Ascending aorta (tissue), 2 donors: ENCODE results near the gene RSPH9. TPM values are rescaled to one million over a fixed set of nuclear protein-coding genes. Genes with fewer than 3 reads are reported as not detected.

Source experiments
- DNase-seq, 2 donors: peaks; one replicate each; pipeline ENCODE4 v3.0.0-alpha.2; 2019; ENCODE audit warnings: low spot score in 2 of 2
- H3K27ac ChIP-seq, 2 donors: fragments of 200-600 bp; sonication (generic); one replicate each; pipeline ENCODE4 v1.5.1; 2016 to 2017; ENCODE audit warnings: mild to moderate bottlenecking in 1 of 2
- H3K27me3 ChIP-seq: fragments of 200-600 bp; sonication (generic); one replicate; pipeline ENCODE4 v1.5.1; 2017
- H3K36me3 ChIP-seq, 2 donors: fragments of 200-600 bp; sonication (generic); one replicate each; pipeline ENCODE4 v1.5.1; 2016
- H3K4me1 ChIP-seq, 2 donors: fragments of 200-600 bp; sonication (generic); one replicate each; pipeline ENCODE4 v1.5.1; 2016 to 2017; ENCODE audit warnings: mild to moderate bottlenecking in 1 of 2
- H3K4me3 ChIP-seq, 2 donors: fragments of 200-600 bp; sonication (generic); one replicate each; pipeline ENCODE4 v1.5.1; 2016 to 2017; ENCODE audit warnings: mild to moderate bottlenecking in 1 of 2
- H3K9me3 ChIP-seq, 2 donors: fragments of 200-600 bp; sonication (generic); one replicate each; pipeline ENCODE4 v1.5.1; 2016
- intact Hi-C: fragments of 100-400 bp; cut with DNase I; formaldehyde crosslinking; loops from one replicate; pipeline ENCODE4 v1.15.1; 2023
- total RNA-seq: library from RNA; depleted of rRNA; stranded (reverse); fragments of >200 nt; gene quantifications from one replicate; pipeline ENCODE4 v1.1.0, GENCODE V29; 2016
- TF ChIP-seq, protein P1 (sequence below), 3 experiments: fragments of 200-600 bp in 2 of 3; fragments of 450-650 bp in 1 of 3; sonication (generic) in 2 of 3; IDR thresholded peaks; one replicate each; pipeline ENCODE4 v1.5.1; 2016 to 2019; ENCODE audit warnings: antibody characterized with exemption in 3 of 3, mild to moderate bottlenecking in 1 of 3, moderate library complexity in 1 of 3

Gene RSPH9
- total RNA-seq, 1 donor from 2014 or later: not detected

DNA sequence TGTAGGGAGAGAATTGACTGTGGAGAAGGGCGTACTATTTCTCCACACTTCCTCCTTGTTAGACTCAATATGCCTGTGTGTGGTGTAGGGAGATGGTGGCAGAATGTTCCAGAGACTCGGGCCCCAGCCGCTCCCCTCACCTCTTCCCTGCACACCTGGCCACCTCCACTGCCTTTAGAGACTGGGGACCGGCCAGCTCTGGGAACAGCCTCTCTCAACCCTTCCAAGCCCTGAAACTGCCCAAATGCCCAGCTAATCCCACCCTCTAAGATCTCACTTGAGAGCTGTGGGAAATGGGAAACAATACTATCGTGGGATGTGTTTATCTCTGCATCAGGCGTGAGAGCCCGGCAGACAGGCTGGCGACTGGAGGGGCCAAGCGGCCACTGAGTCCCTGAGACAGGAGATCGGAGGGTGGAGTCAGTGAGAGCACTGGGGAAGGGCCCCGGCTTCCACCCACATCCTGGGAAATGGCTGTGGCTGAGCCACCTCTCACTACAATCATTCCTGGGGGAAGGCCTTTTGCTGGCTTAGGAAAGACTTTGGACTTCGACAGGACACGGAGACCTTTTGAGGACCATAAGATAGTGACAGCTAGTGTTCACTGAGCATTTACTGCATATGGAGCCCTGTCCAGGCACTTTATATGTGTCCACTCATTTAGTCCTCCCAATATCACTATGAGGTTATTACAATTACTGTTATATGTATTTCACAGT, 73.7 kb downstream of the RSPH9 start:
- peak overlapping the region in 1 of 2 donors; percentile 9 for H3K27ac ChIP-seq
- intact Hi-C loops: no loop called here
- TF ChIP-seq, protein P1, sequence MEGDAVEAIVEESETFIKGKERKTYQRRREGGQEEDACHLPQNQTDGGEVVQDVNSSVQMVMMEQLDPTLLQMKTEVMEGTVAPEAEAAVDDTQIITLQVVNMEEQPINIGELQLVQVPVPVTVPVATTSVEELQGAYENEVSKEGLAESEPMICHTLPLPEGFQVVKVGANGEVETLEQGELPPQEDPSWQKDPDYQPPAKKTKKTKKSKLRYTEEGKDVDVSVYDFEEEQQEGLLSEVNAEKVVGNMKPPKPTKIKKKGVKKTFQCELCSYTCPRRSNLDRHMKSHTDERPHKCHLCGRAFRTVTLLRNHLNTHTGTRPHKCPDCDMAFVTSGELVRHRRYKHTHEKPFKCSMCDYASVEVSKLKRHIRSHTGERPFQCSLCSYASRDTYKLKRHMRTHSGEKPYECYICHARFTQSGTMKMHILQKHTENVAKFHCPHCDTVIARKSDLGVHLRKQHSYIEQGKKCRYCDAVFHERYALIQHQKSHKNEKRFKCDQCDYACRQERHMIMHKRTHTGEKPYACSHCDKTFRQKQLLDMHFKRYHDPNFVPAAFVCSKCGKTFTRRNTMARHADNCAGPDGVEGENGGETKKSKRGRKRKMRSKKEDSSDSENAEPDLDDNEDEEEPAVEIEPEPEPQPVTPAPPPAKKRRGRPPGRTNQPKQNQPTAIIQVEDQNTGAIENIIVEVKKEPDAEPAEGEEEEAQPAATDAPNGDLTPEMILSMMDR (IDR thresholded peaks at IDR 0.05): no peak
- no peak for DNase-seq
- no peaks in the 10 kb centered on the region for H3K36me3 ChIP-seq
- H3K4me1 ChIP-seq: peaks cover 7% of the 10 kb centered on the region in 2 donors
- H3K9me3 ChIP-seq: no peaks in the 10 kb centered on the region
- H3K4me3 ChIP-seq: no peak overlapping the region
- no peaks in the 10 kb centered on the region for H3K27me3 ChIP-seq

DNA sequence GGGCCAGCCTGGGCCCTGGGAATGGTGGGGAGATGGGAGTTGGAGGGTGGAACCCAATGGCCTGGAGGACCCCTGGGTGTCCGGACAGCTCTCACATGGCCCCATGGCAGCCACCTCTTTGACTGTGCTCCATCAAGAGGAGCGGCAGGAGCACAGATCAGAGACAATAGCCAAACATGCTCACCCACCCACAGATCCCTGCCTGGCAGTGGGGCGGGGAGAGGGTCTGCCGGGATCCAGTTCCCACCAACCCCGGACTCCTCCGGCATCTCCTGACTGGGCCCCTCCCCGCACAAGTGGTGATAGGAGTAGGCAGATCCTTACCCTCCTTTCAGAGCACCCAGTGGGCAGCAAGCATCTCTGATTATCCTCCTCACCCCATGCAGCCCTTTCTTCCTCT, 74.7 kb downstream of the RSPH9 start:
- no peak for DNase-seq
- H3K36me3 ChIP-seq: no peaks in the 10 kb centered on the region
- H3K4me1 ChIP-seq: peaks cover 7% of the 10 kb centered on the region in 2 donors
- H3K4me3 ChIP-seq: no peak overlapping the region
- no peaks in the 10 kb centered on the region for H3K27me3 ChIP-seq
- TF ChIP-seq, protein P1 (IDR thresholded peaks at IDR 0.05): no peak
- no peaks in the 10 kb centered on the region for H3K9me3 ChIP-seq
- intact Hi-C loops: no loop called here
- H3K27ac ChIP-seq: no peak overlapping the region

DNA sequence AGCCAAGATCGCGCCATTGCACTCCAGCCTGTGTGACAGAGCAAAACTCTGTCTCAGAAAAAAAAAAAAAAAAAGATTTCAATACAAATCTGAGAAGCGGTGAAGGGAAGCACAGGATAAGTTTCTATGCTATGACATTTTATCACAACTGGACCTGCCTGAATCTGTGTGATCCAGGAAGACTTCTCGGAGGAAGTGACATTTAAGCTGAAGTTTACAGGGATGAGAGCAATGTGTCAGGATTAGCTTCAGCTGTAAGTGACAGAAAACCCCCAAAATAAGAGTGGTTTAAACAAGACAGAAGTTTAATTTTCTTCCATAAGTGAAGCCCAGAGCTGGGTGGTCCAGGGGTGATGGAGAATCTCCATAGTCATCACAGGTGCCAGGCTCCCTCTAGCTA, 76.2 kb downstream of the RSPH9 start:
- no peak overlapping the region for H3K27ac ChIP-seq
- no peaks in the 10 kb centered on the region for H3K36me3 ChIP-seq
- H3K4me1 ChIP-seq: peaks cover 6 to 7% of the 10 kb centered on the region in 2 donors
- intact Hi-C loops: no loop called here
- no peak for DNase-seq
- H3K27me3 ChIP-seq: no peaks in the 10 kb centered on the region
- TF ChIP-seq, protein P1 (IDR thresholded peaks at IDR 0.05): no peak
- H3K9me3 ChIP-seq: no peaks in the 10 kb centered on the region
- no peak overlapping the region for H3K4me3 ChIP-seq

Other genes starting within 250 kb of the RSPH9 start
- gene ABCC10, start 217.5 kb upstream of the RSPH9 start, total RNA-seq: 4.6 TPM
- gene DLK2, start 189.5 kb upstream of the RSPH9 start, total RNA-seq: not detected
- gene TJAP1, start 167.5 kb upstream of the RSPH9 start, total RNA-seq: 71.6 TPM
- gene LRRC73, start 134.7 kb upstream of the RSPH9 start, total RNA-seq: not detected
- gene YIPF3, start 128.1 kb upstream of the RSPH9 start, total RNA-seq: 71.4 TPM
- 51.5 TPM for gene POLR1C, start 127.9 kb upstream of the RSPH9 start, total RNA-seq
- gene XPO5, start 69.0 kb upstream of the RSPH9 start, total RNA-seq: 21.4 TPM
- gene POLH, start 68.9 kb upstream of the RSPH9 start, total RNA-seq: 4.3 TPM
- 30.7 TPM for gene GTPBP2, start 15.8 kb upstream of the RSPH9 start, total RNA-seq
- gene MAD2L1BP, start 9.2 kb upstream of the RSPH9 start, total RNA-seq: 15.0 TPM
- gene MRPS18A, start 42.8 kb downstream of the RSPH9 start, total RNA-seq: 29.8 TPM
- 110 TPM for gene VEGFA, start 125.2 kb downstream of the RSPH9 start, total RNA-seq